T follicular helper cell (primary cell): ENCODE results near the gene AIDA.
A peak's percentile ranks its signal among the peaks of the same experiment; 100 is the strongest.
"Not testable (repeated sequence)": the region's sequence is repeated elsewhere in the genome, so short reads cannot be mapped to it uniquely, and the experiment has no call there.

ENCODE experiments used
- DNase-seq: peaks from one replicate; pipeline ENCODE4 v3.0.0-alpha.2; 2020; ENCODE audit warnings: low read depth

Gene AIDA

GRCh38 chr1:222713091-222713961 is 1.0 kb upstream of the AIDA start:
- peak; percentile 86 for DNase-seq

- peak; percentile 44 for DNase-seq
Measured at GRCh38 chr1:222711319-222712252, 705 bp downstream of the AIDA start.

- no peak for DNase-seq
Measured at GRCh38 chr1:222709700-222710153, 2.6 kb downstream of the AIDA start.

- no peak for DNase-seq
Measured at GRCh38 chr1:222706815-222707214, 5.5 kb downstream of the AIDA start.

- no peak for DNase-seq
Measured at GRCh38 chr1:222704260-222704659, 8.0 kb downstream of the AIDA start.

GRCh38 chr1:222702210-222702609 is 10.1 kb downstream of the AIDA start:
- no peak for DNase-seq

- no peak for DNase-seq
Measured at GRCh38 chr1:222697826-222698225, 14.5 kb downstream of the AIDA start.

GRCh38 chr1:222697203-222697602 is 15.1 kb downstream of the AIDA start:
- no peak for DNase-seq

GRCh38 chr1:222696741-222697140 is 15.6 kb downstream of the AIDA start:
- no peak for DNase-seq

- DNase-seq: no peak
Measured at GRCh38 chr1:222694927-222695326, 17.4 kb downstream of the AIDA start.

- DNase-seq: no peak
Measured at GRCh38 chr1:222691016-222691415, 21.3 kb downstream of the AIDA start.

- DNase-seq: no peak
Measured at GRCh38 chr1:222680080-222680479, 32.2 kb downstream of the AIDA start.

- DNase-seq: no peak
Measured at GRCh38 chr1:222670110-222670509, 42.2 kb downstream of the AIDA start.

- DNase-seq: not testable (repeated sequence)
Measured at GRCh38 chr1:222669107-222669506, 43.2 kb downstream of the AIDA start.

- DNase-seq: not testable (repeated sequence)
Measured at GRCh38 chr1:222668184-222668583, 44.1 kb downstream of the AIDA start.

GRCh38 chr1:222665964-222666363 is 46.3 kb downstream of the AIDA start:
- DNase-seq: no peak

- DNase-seq: no peak
Measured at GRCh38 chr1:222663431-222663934, 48.8 kb downstream of the AIDA start.

- no peak for DNase-seq
Measured at GRCh38 chr1:222657899-222658298, 54.4 kb downstream of the AIDA start.

GRCh38 chr1:222656391-222657155 is 55.7 kb downstream of the AIDA start:
- DNase-seq: no peak

GRCh38 chr1:222654849-222655248 is 57.4 kb downstream of the AIDA start:
- peak; percentile 73 for DNase-seq

- DNase-seq: no peak
Measured at GRCh38 chr1:222653178-222653827, 59.0 kb downstream of the AIDA start.
